HG03196 (cell line): ENCODE measurements around the gene TBX19.
"Not testable (repeated sequence)": the region's sequence is repeated elsewhere in the genome, so short reads cannot be mapped to it uniquely, and the experiment has no call there.

Experiments
- ATAC-seq: cut with Tn5 transposase; IDR thresholded peaks from one replicate; pipeline ENCODE4 v1.9.1; 2021; ENCODE audit not compliant: unreplicated experiment

Gene TBX19

GRCh38 chr1:168354335-168355269 lies 73.9 kb downstream of the TBX19 start:
- not testable (repeated sequence) for ATAC-seq

GRCh38 chr1:168360151-168361021 lies 79.7 kb downstream of the TBX19 start:
- no peak for ATAC-seq

- no peak for ATAC-seq
These were observed 80.6 kb downstream of the TBX19 start for GRCh38 chr1:168361252-168361651.

DNA sequence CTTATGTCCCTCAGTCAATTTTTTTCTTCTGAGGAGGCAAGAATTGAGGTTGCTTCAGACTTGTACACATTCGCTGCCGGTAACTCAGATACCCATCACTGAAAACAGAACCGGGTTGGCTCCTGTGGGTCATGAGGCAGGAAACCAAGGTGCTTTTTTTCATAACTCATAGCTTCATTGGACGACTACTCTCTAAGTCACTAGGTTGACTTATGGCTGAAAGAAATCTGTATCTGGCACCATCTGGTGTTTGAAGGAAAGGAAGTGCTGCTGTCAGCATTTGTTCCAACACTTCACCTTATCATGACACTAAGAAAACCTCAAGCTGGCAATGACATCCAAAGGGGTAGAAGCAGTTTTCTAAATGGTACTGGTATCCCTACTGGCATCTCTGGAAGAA lies 82.3 kb downstream of the TBX19 start:
- no peak for ATAC-seq
